Small intestine (tissue), 7 donors: ENCODE measurements around the gene CACNA2D3. TPM values are rescaled to one million over a fixed set of nuclear protein-coding genes. Genes with fewer than 3 reads are reported as not detected.

Experiments
- DNase-seq, 2 donors: peaks; one replicate each; pipeline versions ENCODE4 v3.0.0 to v3.0.0-alpha.2; 2013
- FAIRE-seq: peaks from 2 replicates; lab custom pipeline; 2012; peaks lifted over from hg19 to GRCh38; lab: Jason Lieb, UNC
- H3K27ac ChIP-seq, 3 donors: one replicate each; pipeline ENCODE4 v1.5.1; 2013; ENCODE audit warnings: low read length in 2 of 3, mild to moderate bottlenecking in 2 of 3, control low read depth in 1 of 3, inconsistent platforms in 1 of 3, low read depth in 1 of 3, moderate library complexity in 1 of 3
- H3K27me3 ChIP-seq, 3 donors: one replicate each; pipeline ENCODE4 v1.6.1; 2013; ENCODE audit warnings: low read length in 3 of 3, inconsistent platforms in 1 of 3; ENCODE audit not compliant: control insufficient read depth in 3 of 3, insufficient read depth in 3 of 3
- H3K36me3 ChIP-seq, 3 donors: one replicate each; pipeline ENCODE4 v1.6.1; 2013; ENCODE audit warnings: low read length in 3 of 3, inconsistent platforms in 1 of 3, low read depth in 1 of 3, mild to moderate bottlenecking in 1 of 3, moderate library complexity in 1 of 3; ENCODE audit not compliant: control insufficient read depth in 3 of 3, insufficient read depth in 2 of 3
- H3K4me1 ChIP-seq, 3 donors: one replicate each; pipeline ENCODE4 v1.6.1; 2013; ENCODE audit warnings: low read length in 2 of 3, inconsistent platforms in 1 of 3, low read depth in 1 of 3, mild to moderate bottlenecking in 1 of 3, moderate library complexity in 1 of 3; ENCODE audit not compliant: control insufficient read depth in 3 of 3, insufficient read depth in 2 of 3
- H3K4me3 ChIP-seq, 3 donors: one replicate each; pipeline ENCODE4 v1.5.1; 2013; ENCODE audit warnings: low read length in 3 of 3, control low read depth in 1 of 3, inconsistent platforms in 1 of 3, low read depth in 1 of 3, mild to moderate bottlenecking in 1 of 3, moderate library complexity in 1 of 3
- H3K9me3 ChIP-seq, 2 donors: one replicate each; pipeline ENCODE4 v1.6.1; 2013; ENCODE audit warnings: low read depth in 1 of 2, low read length in 1 of 2; ENCODE audit not compliant: control insufficient read depth in 2 of 2, insufficient read depth in 1 of 2
- WGBS, 3 donors: extraction: QIAGEN DNeasy Blood & Tissue Kit; methylation state at CpG; one replicate each; pipeline ENCODE4 v1.1.7; 2013; 5-methylcytosine and 5-hydroxymethylcytosine counted together
- polyA plus RNA-seq, 4 donors: library from polyadenylated mRNA; stranded (reverse) in 3 of 4; unstranded in 1 of 4; fragments of 200-250 nt in 3 of 4; fragments of 120-200 nt in 1 of 4; gene quantifications; one replicate each; pipeline versions ENCODE4 v1.2.1 to v1.2.3, GENCODE V29; 2013
- donor health status: healthy with polysubstance abuse.
- donor health status: control.
- donor health status: control.
- donor health status: Bipolar disorder and iron deficiency.
- donor health status: healthy.

Gene CACNA2D3
- polyA plus RNA-seq, 4 donors: 0.27 to 0.61 TPM; not detected in 2

GRCh38 chr3:54217828-54218227 lies 95.5 kb downstream of the CACNA2D3 start:
- FAIRE-seq (no peak), DNase-seq (no peak)
- no peaks in the 10 kb centered on the region for H3K27me3 ChIP-seq
- no peak overlapping the region for H3K27ac ChIP-seq
- H3K9me3 ChIP-seq: peaks cover 0 to 1% of the 10 kb centered on the region in 2 donors
- H3K36me3 ChIP-seq: no peaks in the 10 kb centered on the region
- 67 to 79% (median 73%) methylated on average over 5 of the region's 5 CpGs for WGBS, 3 donors
- no peak overlapping the region for H3K4me3 ChIP-seq
- H3K4me1 ChIP-seq: no peaks in the 10 kb centered on the region

- no peaks in the 10 kb centered on the region for H3K27me3 ChIP-seq
- FAIRE-seq: no peak
- no peaks in the 10 kb centered on the region for H3K4me1 ChIP-seq
- H3K27ac ChIP-seq: no peak overlapping the region
- H3K9me3 ChIP-seq: no peaks in the 10 kb centered on the region
- H3K4me3 ChIP-seq: no peak overlapping the region
- no peak for DNase-seq
- no peaks in the 10 kb centered on the region for H3K36me3 ChIP-seq
These were observed 100.0 kb downstream of the CACNA2D3 start for GRCh38 chr3:54222316-54222715.

GRCh38 chr3:54223063-54223462 lies 100.7 kb downstream of the CACNA2D3 start:
- Histone ChIP-seq H3K4me1 (no peaks in the 10 kb centered on the region), H3K27ac (no peak overlapping the region), H3K9me3 (no peaks in the 10 kb centered on the region), H3K27me3 (no peaks in the 10 kb centered on the region), H3K36me3 (no peaks in the 10 kb centered on the region), H3K4me3 (no peak overlapping the region)
- 23 to 68% (median 40%) methylated on average over 3 of the region's 3 CpGs for WGBS, 3 donors
- no peak for FAIRE-seq
- DNase-seq: peak in 1 of 2 donors; percentile 12

GRCh38 chr3:54225841-54226528 lies 103.6 kb downstream of the CACNA2D3 start:
- no peak for FAIRE-seq
- H3K36me3 ChIP-seq: no peaks in the 10 kb centered on the region
- no peak overlapping the region for H3K27ac ChIP-seq
- no peak for DNase-seq
- 65 to 68% (median 67%) methylated on average over 8 of the region's 8 CpGs for WGBS, 3 donors
- no peaks in the 10 kb centered on the region for H3K4me1 ChIP-seq
- no peak overlapping the region for H3K4me3 ChIP-seq
- H3K27me3 ChIP-seq: no peaks in the 10 kb centered on the region
- no peaks in the 10 kb centered on the region for H3K9me3 ChIP-seq

- no peaks in the 10 kb centered on the region for H3K9me3 ChIP-seq
- H3K4me1 ChIP-seq: no peaks in the 10 kb centered on the region
- FAIRE-seq: no peak
- 71 to 73% (median 73%) methylated on average over 5 of the region's 5 CpGs for WGBS, 3 donors
- no peak for DNase-seq
- no peak overlapping the region for H3K27ac ChIP-seq
- no peaks in the 10 kb centered on the region for H3K36me3 ChIP-seq
- H3K4me3 ChIP-seq: no peak overlapping the region
- no peaks in the 10 kb centered on the region for H3K27me3 ChIP-seq
These were observed 106.5 kb downstream of the CACNA2D3 start for GRCh38 chr3:54228806-54229205.

GRCh38 chr3:54232618-54233017 lies 110.3 kb downstream of the CACNA2D3 start:
- 51 to 74% (median 61%) methylated on average over 4 of the region's 4 CpGs for WGBS, 3 donors
- no peaks in the 10 kb centered on the region for H3K36me3 ChIP-seq
- no peak overlapping the region for H3K4me3 ChIP-seq
- FAIRE-seq (no peak), DNase-seq (no peak)
- no peaks in the 10 kb centered on the region for H3K4me1 ChIP-seq
- no peak overlapping the region for H3K27ac ChIP-seq
- H3K27me3 ChIP-seq: no peaks in the 10 kb centered on the region
- no peaks in the 10 kb centered on the region for H3K9me3 ChIP-seq

- no peak for FAIRE-seq
- Histone ChIP-seq H3K36me3 (no peaks in the 10 kb centered on the region), H3K9me3 (no peaks in the 10 kb centered on the region), H3K27ac (no peak overlapping the region), H3K27me3 (no peaks in the 10 kb centered on the region), H3K4me3 (no peak overlapping the region), H3K4me1 (no peaks in the 10 kb centered on the region)
- no peak for DNase-seq
- 70 to 81% (median 75%) methylated on average over 4 of the region's 4 CpGs for WGBS, 3 donors
These were observed 113.6 kb downstream of the CACNA2D3 start for GRCh38 chr3:54235998-54236397.

GRCh38 chr3:54237109-54237508 lies 114.8 kb downstream of the CACNA2D3 start:
- no peaks in the 10 kb centered on the region for H3K9me3 ChIP-seq
- no peaks in the 10 kb centered on the region for H3K27me3 ChIP-seq
- FAIRE-seq (no peak), DNase-seq (no peak)
- 25 to 54% (median 35%) methylated on average over 3 of the region's 3 CpGs for WGBS, 3 donors
- no peak overlapping the region for H3K4me3 ChIP-seq
- no peaks in the 10 kb centered on the region for H3K4me1 ChIP-seq
- no peaks in the 10 kb centered on the region for H3K36me3 ChIP-seq
- no peak overlapping the region for H3K27ac ChIP-seq
